GM06990 (cell line): ENCODE data around the gene BLID.

ENCODE experiments used
- DNase-seq: peaks from one replicate; pipeline ENCODE4 v3.0.0-alpha.2; 2011; ENCODE audit not compliant: insufficient read length; ENCODE audit errors: extremely low read depth
- H3K27me3 ChIP-seq: replicated peaks from 2 replicates; pipeline ENCODE4 v1.6.0; 2011; ENCODE audit warnings: low read length; ENCODE audit not compliant: control insufficient read depth, insufficient read depth
- H3K36me3 ChIP-seq: 2 replicates; pipeline ENCODE4 v1.5.1; 2011; ENCODE audit warnings: low read length; ENCODE audit not compliant: control insufficient read depth, insufficient read depth
- H3K4me3 ChIP-seq: replicated peaks from 2 replicates; pipeline ENCODE4 v1.5.1; 2011; ENCODE audit warnings: low read depth, mild to moderate bottlenecking, control low read depth, low read length
- TF ChIP-seq, protein P1 (sequence below): IDR thresholded peaks from 2 replicates; pipeline ENCODE4 v1.5.1; 2011; ENCODE audit warnings: low read length, control low read depth, mild to moderate bottlenecking, inconsistent platforms; ENCODE audit not compliant: insufficient read depth, poor library complexity, severe bottlenecking

The BLID gene

DNA sequence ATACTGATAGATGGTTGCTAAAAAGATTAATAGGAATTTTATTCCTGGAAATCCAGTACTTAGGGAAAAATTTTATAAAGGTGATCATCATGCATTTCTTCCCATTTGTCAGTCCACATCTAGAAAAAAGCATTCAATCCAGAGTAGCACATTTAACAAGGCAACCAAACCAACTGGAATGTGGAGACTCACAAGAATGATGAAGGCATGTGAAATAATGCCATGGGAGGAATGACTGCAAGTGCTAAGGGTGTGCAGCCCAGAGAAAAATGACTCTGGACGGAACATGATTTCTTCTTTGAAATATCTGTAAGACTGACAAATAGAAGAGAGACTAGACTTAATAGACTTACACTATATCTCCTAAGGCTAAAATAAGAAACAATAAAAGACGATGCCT, 33.8 kb downstream of the BLID start:
- H3K4me3 ChIP-seq: no peak overlapping the region
- H3K36me3 ChIP-seq: no peaks in the 10 kb centered on the region
- no peak for DNase-seq
- no peaks in the 10 kb centered on the region for H3K27me3 ChIP-seq
- TF ChIP-seq, protein P1, sequence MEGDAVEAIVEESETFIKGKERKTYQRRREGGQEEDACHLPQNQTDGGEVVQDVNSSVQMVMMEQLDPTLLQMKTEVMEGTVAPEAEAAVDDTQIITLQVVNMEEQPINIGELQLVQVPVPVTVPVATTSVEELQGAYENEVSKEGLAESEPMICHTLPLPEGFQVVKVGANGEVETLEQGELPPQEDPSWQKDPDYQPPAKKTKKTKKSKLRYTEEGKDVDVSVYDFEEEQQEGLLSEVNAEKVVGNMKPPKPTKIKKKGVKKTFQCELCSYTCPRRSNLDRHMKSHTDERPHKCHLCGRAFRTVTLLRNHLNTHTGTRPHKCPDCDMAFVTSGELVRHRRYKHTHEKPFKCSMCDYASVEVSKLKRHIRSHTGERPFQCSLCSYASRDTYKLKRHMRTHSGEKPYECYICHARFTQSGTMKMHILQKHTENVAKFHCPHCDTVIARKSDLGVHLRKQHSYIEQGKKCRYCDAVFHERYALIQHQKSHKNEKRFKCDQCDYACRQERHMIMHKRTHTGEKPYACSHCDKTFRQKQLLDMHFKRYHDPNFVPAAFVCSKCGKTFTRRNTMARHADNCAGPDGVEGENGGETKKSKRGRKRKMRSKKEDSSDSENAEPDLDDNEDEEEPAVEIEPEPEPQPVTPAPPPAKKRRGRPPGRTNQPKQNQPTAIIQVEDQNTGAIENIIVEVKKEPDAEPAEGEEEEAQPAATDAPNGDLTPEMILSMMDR: no peak

DNA sequence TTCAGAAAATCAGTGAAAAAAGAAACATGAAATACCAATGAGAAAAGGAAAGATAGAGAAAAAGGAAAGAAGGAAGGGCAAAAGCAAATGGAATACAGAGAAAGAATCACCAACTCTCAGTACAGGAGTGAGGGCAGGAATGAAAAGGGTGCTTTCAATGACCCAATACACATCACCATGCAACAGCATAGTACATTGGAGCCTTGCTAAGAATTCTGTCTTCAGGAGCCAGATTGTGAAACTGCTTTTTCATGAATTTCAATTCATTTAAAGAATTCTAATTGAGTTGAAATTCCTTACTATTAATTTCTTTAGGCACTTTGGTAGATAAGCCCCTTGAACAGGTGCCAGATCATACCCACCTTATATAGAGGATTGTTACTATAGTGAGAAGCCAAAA, 34.9 kb downstream of the BLID start:
- no peak overlapping the region for H3K4me3 ChIP-seq
- DNase-seq: no peak

DNA sequence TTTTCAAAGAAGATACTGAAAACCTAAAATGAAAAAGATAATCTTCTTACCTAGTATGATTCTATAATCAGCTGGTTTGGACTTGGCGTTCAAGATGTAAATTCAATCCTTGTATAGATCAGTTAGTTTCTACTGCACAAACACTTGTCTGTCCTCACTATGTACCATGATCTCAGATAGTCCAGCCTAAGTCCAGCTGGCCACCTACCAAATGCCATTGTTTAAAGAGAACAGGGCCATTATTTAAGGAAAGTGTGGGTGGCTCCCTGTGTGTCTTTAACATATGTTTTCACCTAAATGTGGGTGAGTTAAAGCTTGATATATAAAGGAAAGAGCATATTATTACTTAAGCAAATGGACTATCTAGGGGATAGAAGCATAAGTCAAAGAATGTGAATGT, 38.6 kb downstream of the BLID start:
- no peak overlapping the region for H3K4me3 ChIP-seq
- H3K27me3 ChIP-seq: peaks cover 2% of the 10 kb centered on the region
- TF ChIP-seq, protein P1: no peak
- no peaks in the 10 kb centered on the region for H3K36me3 ChIP-seq
- no peak for DNase-seq

More for the DNA sequence above, 34.9 kb downstream of the BLID start:
- Histone ChIP-seq H3K27me3 (peaks cover 2% of the 10 kb centered on the region), H3K36me3 (no peaks in the 10 kb centered on the region)
- TF ChIP-seq, protein P1: no peak

DNA sequence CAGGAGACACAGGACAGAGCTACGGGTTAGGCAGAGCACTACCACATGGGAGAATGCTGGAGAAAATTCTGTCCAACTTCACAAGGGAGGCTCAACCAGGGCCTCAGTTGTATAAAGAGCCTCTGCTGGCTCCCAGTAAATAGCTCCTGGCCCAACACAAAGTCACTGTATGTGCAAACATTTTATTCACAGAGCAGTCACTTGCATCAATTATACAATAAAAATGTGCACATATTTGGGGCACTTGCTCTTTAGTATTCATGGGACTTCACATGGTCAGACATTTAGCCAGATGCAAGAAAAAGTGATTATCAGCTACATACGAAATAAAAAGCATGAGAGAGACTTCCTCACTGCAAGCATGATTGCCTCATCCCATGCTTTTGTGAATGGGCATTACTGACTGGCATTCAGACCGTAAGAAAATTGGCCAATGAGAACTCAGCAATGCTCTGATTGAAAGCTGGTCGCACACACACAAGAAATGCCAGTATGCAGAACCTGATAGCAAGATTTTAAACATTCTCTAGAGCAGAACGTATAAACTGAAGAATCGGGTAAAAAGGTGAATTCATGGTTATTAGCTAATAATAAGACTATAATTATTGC, 39.4 kb downstream of the BLID start:
- Histone ChIP-seq H3K27me3 (peaks cover 2% of the 10 kb centered on the region), H3K4me3 (no peak overlapping the region), H3K36me3 (no peaks in the 10 kb centered on the region)
- no peak for DNase-seq
- TF ChIP-seq, protein P1: no peak

DNA sequence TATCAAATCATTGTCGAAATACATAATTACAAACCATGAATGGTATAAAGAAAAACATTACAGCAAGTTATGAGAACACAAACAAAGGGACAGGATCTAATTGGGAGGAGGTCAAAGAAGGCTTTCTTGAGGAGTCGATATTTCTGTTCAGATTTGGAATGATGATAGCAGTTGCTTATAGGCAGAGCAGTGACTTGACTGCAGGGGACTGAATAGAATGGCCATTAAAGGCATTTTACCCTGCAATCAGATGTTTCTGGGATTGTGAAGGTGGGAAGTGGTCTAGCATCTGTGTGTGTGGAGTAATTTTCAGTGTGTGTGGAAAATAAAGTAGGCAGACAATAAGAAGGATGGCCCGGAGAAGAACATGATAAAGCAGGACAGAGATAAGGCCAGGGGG, 41.0 kb downstream of the BLID start:
- Histone ChIP-seq H3K4me3 (no peak overlapping the region), H3K27me3 (peaks cover 2% of the 10 kb centered on the region), H3K36me3 (no peaks in the 10 kb centered on the region)
- no peak for DNase-seq
- TF ChIP-seq, protein P1: no peak

DNA sequence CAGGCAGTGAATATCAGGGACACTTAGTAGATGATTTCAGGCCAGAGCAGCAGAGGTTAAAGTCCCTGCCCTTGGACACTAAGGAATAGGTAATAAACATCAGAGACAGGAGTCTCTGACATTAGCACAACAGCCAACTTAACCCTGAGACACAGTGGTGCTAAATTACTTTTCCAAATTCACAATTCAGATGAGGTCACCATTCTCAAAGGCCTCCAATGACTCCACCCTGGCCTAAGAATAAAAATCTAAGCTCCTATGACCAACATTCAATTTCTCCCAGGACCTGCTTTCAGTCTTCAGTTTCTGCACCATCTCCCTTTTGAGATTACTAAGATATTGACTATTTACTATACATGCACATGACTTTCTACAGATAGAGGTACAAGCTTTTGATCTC, 42.0 kb downstream of the BLID start:
- peaks cover 2% of the 10 kb centered on the region for H3K27me3 ChIP-seq
- no peaks in the 10 kb centered on the region for H3K36me3 ChIP-seq
- TF ChIP-seq, protein P1: no peak
- DNase-seq: no peak
- no peak overlapping the region for H3K4me3 ChIP-seq
